Measurements from ENCODE around the gene KLF16. TPM values are rescaled to one million over a fixed set of nuclear protein-coding genes. Genes with fewer than 3 reads are reported as not detected.

KLF16 gene
- total and polyA plus RNA-seq, 9 of the 15 experiments (the other 6 are each of a cell fraction or from before 2014, with no cell fraction given), result 0.04 to 60.4 (median 6.8) TPM

DNA sequence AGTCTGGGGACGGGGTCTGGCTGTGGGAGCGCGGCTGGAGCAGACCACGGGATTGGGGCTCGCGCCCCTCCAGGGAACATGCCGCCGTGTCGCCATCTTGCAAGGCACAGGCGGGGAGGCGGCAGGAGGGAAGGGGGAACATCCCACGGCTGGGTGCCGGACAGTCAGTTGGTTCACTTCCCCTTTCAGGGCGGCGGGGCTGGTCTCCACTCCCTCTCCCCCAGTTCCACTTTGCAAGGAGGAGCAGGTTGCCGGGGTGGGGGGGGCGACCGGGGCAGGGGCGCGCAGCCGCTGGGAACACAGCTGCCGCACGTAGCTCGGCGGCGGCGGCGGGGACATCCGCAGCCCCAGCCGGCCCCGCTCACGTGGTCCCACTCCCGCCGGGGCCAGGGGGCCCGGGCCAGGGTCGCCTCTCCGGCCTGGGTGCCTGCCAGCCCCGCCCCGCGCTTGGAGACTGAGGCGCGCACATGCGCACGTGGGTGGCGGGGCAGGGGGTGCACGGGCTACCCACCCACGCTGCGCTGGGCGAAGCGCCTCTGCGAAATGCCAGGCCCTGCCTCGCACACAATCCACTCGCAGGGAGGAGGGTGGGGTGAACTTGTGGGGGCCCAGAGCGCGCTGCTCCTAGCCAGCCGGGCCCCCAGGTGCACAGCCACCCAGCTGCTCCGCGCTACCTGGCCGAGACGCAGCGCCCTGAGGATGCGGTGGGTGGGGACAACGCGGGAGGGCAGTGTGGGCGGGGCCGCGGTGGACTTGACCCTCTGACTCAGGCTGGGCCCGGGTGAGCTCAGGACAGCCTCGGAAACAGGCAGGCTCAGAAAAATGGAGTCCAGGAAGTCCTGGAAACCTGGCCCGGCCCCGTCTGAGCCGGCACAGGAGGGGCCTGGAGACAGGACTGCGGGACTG is 6.4 kb downstream of the KLF16 start (continued):
- TF ChIP-seq, protein P1, sequence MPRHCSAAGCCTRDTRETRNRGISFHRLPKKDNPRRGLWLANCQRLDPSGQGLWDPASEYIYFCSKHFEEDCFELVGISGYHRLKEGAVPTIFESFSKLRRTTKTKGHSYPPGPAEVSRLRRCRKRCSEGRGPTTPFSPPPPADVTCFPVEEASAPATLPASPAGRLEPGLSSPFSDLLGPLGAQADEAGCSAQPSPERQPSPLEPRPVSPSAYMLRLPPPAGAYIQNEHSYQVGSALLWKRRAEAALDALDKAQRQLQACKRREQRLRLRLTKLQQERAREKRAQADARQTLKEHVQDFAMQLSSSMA (CRISPR knock-in tag; IDR thresholded peaks at IDR 0.05), result peak; percentile 59; the same call in 1 of the 2 replicates
- TF ChIP-seq, protein P2, sequence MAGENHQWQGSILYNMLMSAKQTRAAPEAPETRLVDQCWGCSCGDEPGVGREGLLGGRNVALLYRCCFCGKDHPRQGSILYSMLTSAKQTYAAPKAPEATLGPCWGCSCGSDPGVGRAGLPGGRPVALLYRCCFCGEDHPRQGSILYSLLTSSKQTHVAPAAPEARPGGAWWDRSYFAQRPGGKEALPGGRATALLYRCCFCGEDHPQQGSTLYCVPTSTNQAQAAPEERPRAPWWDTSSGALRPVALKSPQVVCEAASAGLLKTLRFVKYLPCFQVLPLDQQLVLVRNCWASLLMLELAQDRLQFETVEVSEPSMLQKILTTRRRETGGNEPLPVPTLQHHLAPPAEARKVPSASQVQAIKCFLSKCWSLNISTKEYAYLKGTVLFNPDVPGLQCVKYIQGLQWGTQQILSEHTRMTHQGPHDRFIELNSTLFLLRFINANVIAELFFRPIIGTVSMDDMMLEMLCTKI (IDR thresholded peaks at IDR 0.05; ENCODE audit: partially characterized antibody), result no peak
- TF ChIP-seq DDX20 (tag; IDR thresholded peaks at IDR 0.05; ENCODE audit: low read depth), result no peak
- TF ChIP-seq, protein P3, sequence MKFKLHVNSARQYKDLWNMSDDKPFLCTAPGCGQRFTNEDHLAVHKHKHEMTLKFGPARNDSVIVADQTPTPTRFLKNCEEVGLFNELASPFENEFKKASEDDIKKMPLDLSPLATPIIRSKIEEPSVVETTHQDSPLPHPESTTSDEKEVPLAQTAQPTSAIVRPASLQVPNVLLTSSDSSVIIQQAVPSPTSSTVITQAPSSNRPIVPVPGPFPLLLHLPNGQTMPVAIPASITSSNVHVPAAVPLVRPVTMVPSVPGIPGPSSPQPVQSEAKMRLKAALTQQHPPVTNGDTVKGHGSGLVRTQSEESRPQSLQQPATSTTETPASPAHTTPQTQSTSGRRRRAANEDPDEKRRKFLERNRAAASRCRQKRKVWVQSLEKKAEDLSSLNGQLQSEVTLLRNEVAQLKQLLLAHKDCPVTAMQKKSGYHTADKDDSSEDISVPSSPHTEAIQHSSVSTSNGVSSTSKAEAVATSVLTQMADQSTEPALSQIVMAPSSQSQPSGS (CRISPR knock-in tag; IDR thresholded peaks at IDR 0.05), result no peak
- TF ChIP-seq RAD21 (CRISPR knock-in tag; conservative IDR thresholded peaks at IDR 0.05 in 1 of 2, IDR thresholded peaks at IDR 0.05 in 1 of 2), result no peak
- TF ChIP-seq, protein P4, sequence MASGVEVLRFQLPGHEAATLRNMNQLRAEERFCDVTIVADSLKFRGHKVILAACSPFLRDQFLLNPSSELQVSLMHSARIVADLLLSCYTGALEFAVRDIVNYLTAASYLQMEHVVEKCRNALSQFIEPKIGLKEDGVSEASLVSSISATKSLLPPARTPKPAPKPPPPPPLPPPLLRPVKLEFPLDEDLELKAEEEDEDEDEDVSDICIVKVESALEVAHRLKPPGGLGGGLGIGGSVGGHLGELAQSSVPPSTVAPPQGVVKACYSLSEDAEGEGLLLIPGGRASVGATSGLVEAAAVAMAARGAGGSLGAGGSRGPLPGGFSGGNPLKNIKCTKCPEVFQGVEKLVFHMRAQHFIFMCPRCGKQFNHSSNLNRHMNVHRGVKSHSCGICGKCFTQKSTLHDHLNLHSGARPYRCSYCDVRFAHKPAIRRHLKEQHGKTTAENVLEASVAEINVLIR (CRISPR knock-in tag; IDR thresholded peaks at IDR 0.05), result no peak
